ENCODE measurements around the gene MVP. TPM values are rescaled to one million over a fixed set of nuclear protein-coding genes. Genes with fewer than 3 reads are reported as not detected.
A peak's percentile ranks its signal among the peaks of the same experiment; 100 is the strongest.
"Not testable (repeated sequence)": the region's sequence is repeated elsewhere in the genome, so short reads cannot be mapped to it uniquely, and the experiment has no call there.

MVP gene
- 26.5 TPM for polyA plus RNA-seq (ENCODE audit: insufficient read length)

- DNase-seq = peak; percentile 64
Observed at GRCh38 chr16:29820271-29820701, at the start of gene MVP. MVP (plus strand) TSS chr16:29820462; CDS start chr16:29830550, 10,088 bp downstream.

DNA sequence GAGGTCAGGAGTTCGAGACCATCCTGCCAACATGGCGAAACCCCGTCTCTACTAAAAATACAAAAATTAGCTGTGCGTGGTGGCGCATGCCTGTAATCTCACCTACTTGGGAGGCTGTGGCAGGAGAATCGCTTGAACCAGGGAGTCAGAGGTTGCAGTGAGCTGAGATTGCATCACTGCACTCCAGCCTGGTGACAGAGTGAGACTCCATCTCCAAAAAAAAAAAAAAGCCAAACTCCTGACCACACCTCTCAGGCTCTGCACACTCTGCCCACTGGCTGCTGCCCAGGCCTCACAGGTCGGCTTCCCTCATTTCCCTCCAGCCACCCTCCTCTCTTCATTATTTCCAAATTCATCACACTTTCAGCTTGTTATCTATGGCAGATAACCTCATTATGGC lies 47.9 kb upstream of the MVP start:
- DNase-seq = not testable (repeated sequence)

DNA sequence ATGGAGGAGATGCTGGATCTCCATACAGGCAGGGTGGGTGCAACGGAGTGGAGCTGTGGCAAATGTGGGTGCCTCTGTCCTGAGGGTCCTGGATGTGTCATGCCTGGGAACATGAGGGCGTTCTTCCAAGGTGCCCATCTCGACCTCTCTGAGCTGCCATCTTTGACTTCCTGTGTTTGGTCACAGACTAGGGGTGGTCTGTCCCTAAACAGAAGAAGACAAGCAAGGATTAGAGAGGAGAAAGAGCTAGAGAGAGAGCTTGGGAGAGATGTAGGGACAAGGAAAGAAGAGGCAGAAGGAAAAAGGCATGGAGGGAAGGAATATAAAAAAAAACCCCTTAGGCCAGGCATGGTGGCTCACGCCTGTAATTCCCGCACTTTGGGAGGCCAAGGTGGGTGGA lies 45.5 kb upstream of the MVP start:
- no peak for DNase-seq

- no peak for DNase-seq
Observed at GRCh38 chr16:29775742-29776408, 44.4 kb upstream of the MVP start.

DNA sequence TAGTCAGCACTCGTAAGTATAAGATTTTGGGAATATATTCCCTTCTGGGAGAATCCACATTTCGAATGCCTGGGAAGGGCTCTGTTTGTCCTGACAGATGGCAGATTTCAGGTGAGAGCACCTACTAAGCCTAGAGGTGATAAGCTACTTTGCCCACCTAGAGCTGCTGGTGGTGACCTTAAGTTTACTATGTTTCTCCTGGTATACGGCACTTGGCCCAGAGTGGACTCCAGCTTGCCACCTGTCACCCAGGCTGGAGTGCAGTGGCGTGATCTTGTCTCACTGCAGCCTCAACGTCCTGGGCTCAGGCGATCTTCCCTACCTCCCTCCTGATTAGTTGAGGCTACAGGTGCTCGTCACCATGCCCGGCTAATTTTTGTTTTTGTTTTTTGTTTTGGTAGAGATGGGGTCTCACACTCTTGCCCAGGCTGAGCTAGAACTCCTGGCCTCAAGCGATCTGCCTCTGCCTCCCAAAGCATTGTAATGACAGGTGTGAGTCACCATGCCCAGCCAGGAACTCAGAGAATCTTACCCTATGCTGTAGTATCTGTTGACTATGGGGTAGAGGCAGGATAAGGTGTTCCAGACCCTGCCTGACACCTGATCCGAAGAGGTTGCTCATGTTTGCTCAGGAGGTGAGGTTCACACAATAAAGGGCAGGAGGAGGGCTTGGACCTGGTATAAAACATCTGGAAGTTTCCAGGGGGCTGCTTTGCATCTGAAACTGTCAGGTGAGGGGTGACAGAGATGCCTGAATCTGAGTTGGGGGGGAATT lies 42.5 kb upstream of the MVP start, which contains the start of gene ZG16:
ZG16 (plus strand) TSS at position 681 of the 775 bp plus-strand sequence. CDS start 1,011 bp downstream, outside the sequence.
- no peak for DNase-seq

DNA sequence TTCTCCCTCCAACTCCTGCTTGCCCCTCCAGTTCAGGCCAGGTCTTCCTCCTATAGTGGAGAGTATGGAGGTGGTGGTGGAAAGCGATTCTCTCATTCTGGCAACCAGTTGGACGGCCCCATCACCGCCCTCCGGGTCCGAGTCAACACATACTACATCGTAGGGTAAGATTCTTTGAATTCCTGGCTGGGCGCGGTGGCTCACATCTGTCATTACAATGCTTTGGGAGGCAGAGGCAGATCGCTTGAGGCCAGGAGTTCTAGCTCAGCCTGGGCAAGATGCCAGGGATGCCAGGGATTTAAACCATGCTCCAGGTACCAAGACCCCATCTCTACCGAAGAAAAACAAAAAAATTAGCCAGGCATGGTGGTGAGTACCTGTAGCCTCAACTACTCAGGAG lies 40.8 kb upstream of the MVP start:
- no peak for DNase-seq

- not testable (repeated sequence) for DNase-seq
Observed at GRCh38 chr16:29783094-29783953, 36.9 kb upstream of the MVP start.

- no peak for DNase-seq
Observed at GRCh38 chr16:29784157-29784556, 36.1 kb upstream of the MVP start.

DNA sequence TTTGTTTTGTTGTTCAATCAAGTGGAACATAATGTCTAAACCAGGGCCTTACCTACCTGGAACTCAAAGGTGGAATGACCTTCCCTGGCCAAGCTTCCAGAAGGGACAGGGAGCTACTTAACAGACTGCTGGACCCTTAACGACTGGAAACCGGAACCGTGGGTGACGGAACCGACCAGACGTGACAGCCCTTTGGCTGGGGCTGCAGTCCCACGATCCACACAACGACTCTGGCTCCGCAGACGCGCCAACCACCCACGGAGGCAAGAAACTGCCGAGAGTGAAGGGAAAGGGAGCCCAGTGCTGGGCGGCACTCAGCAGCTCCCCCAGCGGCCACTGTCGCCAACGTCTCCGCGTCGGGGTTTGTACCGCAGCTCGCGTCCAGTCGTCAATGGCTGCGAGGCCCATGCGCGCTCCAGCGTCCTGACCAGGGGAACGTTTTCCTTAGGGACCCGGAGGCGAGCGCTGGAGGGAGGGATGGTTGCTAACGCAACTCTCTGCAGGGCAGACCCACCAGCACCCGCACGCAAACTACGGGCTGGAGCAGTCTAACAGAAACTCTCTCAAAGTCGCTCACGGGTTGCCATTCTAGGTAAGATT lies 35.3 kb upstream of the MVP start:
- DNase-seq = no peak

GRCh38 chr16:29787155-29787554 lies 33.1 kb upstream of the MVP start:
- not testable (repeated sequence) for DNase-seq

DNA sequence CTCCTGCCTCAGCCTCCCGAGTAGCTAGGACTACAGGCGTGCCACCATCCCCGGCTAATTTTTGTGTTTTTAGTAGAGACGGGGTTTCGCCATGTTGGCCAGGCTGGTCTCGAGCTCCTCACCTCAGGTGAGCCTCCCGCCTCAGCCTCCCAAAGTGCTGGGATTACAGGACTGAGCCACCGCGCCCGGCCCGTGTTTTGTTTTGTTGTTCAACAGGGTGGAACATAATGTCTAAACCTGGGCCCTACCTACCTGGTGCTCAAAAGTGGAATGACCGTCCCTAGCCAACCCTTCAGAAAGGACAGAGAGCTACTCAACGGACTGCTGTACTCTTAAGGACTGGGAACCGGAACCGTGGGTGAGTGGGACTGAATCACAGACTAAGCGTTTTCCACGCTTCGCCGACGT lies 30.5 kb upstream of the MVP start:
- no peak for DNase-seq

GRCh38 chr16:29790183-29790948 lies 29.9 kb upstream of the MVP start, which contains the start of gene KIF22:
KIF22 (plus strand) TSS chr16:29790751; CDS start chr16:29790760, 9 bp downstream.
- peak; percentile 100 for DNase-seq

GRCh38 chr16:29790949-29791844 lies 29.1 kb upstream of the MVP start:
- DNase-seq = peak; percentile 13

DNA sequence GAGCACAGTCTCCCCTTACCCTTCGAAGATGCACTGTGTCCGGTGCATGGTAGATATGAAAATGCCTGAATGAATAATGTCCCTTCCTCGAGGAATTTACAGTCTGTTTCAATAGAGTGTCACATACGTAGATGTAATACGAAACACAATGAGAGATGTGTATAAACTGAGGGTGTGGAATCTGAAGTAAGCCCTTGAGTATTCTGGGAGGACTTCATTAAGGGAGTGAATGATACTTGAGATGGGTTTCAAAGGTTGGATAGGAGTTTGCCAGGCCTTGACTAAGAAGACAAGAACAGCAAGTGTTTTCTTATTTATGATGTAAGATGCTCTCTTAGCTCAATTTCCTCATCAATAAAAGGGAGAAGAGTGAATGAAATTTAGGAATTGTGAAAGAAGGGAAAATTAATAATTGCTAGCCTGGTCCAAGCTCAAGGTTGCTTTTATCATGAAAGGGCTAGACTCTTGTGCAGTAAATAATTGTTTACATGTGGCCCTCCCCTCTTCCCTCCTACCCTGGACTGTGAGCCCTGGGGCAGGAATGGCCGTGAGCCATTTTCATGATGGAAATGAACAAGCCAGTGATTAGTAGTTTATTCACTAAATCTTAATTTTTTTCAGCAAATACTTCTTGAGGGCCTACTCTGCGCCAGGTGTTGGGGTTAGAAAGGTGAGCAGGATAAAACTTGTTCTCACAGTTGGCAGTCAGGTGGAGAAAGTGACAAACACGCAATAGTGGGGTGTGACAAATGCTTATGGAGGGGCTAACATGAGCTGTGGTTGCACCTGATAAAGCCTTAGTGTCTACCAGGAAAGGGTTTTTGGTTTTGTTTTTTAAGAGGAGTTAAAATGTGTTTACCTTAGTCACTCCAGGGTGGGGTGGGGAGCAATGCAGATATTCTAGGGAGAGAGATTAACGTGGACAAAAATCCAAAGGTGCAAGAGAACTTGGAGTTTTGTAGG lies 28.1 kb upstream of the MVP start:
- no peak for DNase-seq

GRCh38 chr16:29793153-29793552 lies 27.1 kb upstream of the MVP start:
- DNase-seq = not testable (repeated sequence)

- DNase-seq = no peak
Observed at GRCh38 chr16:29794231-29794710, 26.0 kb upstream of the MVP start.

DNA sequence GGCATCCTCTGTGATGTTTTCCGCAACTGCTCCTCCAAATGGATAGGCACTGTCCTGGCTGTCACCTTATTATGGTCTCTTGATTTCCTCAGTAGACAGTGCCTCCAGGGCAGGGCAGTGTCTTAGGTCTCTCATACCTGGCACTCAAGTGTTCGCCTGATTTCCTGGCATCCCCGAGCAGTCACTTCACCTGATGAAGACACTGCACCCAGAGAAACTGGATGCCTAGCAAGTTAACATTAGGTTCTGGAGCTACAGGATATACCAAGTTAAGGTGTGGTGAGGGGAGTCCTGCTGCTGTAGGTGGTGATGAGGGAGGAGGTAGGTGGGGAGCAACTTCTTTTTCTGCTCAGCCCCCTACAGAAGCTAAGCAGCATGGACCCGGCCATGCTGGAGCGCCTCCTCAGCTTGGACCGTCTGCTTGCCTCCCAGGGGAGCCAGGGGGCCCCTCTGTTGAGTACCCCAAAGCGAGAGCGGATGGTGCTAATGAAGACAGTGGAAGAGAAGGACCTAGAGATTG lies 17.8 kb upstream of the MVP start:
- DNase-seq = no peak

- DNase-seq = no peak
Observed at GRCh38 chr16:29804020-29804419, 16.2 kb upstream of the MVP start.

Measured in hindlimb muscle (tissue), 1 donor.